T1000 (cell line): ENCODE results near the gene ITGB7.
A peak's percentile ranks its signal among the peaks of the same experiment; 100 is the strongest.

ENCODE experiments used
- DNase-seq: peaks from one replicate; lab custom pipeline; 2025; ENCODE audit warnings: mixed read lengths; lab: John Stamatoyannopoulos, UW

Gene ITGB7

DNA sequence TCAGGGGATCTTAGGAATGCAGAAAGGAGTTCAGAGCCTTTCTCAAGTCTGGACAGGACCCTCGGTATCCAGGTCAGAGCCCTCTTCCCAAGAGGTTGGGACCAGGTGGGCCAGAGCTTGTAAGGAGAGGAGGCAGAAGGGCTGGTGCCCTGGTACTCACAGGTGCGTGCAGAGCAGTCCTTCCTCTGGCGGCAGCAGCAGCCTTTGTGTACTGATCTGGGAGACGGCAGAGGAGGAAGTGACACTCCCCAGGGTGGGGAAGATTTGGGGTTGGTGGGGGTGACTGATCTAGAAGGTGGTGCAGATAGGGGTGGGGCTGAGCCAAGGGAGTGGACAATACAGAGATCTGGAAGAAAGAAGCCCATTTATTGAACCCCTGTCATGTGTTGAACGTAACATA is at the start of gene ITGB7:
Gene ITGB7, minus strand, starts transcription at position 210 of the 400 bp plus-strand sequence. CDS start 6,808 bp downstream, outside the sequence.
- DNase-seq = no peak

- DNase-seq = no peak
These were observed 48.9 kb upstream of the ITGB7 start for GRCh38 chr12:53255996-53256395.

DNA sequence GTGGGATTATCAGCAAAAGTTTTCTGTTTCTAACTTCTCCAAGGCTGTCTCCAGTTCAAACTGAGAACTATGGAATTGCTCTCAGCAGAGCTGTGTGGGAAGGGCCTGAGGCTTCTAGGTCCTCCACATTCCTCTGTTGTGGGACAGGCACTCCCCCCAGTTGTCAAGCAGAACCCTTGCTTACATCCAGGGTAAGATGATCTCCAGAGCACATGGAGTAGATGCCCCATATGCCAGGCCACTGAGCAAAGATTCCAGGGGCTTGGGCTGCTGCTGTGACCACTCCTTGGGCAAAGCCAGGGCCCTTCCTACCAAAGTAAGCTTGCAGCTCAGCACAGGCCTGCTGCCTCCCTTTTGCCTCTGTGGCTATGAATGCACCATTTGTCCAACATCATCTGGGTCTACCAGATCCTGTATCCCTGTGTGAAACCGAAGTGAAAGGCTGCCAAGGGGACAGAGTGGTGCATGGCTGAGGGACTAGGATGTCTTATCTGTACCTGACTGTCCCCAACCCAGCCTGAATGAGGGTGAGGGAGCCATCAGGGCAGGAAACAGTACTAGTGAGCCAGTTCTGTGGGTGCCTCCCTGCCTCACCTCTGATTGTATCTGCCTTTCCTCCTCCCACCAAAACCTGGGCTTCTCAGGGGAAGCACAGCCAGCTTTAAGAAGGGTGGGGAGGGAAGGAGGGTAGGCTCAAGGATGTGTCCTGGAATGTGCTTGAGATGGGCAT is 47.9 kb upstream of the ITGB7 start:
- no peak for DNase-seq

DNA sequence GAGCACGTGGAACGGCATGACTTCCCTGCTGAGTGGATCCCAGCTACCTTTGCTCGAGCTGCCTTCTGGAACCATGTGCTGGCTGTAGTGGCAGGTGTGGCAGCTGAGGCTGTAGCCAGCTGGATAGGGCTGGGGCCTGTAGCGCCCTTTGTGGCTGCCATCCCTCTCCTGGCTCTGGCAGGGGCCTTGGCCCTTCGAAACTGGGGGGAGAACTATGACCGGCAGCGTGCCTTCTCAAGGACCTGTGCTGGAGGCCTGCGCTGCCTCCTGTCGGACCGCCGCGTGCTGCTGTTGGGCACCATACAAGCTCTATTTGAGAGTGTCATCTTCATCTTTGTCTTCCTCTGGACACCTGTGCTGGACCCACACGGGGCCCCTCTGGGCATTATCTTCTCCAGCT is 46.2 kb upstream of the ITGB7 start:
- DNase-seq = no peak

DNA sequence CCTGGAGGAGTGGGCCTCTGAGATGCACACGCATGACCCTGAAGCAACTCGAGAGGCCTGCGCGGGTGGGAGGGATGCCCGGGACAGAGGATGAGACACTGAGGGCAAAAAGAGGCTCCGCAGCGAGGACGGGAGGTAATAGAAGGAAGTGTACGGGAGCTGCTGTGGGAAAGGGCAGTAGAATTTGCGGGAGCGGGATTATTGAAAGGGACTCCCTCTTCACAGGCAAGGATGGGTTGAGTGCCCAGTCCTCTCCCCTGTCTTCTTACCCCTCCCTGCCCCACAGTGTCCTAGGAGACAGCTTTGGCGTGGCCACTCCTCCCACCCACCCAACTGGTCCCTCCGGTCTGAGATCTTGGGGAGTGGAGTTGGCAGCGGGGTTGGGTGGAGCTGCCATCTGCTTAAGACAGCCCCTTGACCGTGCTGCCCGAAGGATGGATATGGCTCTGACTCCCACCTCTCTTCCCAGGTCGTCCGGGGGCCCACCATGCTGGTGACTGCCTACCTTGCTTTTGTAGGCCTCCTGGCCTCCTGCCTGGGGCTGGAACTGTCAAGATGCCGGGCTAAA is 45.4 kb upstream of the ITGB7 start:
- no peak for DNase-seq

DNA sequence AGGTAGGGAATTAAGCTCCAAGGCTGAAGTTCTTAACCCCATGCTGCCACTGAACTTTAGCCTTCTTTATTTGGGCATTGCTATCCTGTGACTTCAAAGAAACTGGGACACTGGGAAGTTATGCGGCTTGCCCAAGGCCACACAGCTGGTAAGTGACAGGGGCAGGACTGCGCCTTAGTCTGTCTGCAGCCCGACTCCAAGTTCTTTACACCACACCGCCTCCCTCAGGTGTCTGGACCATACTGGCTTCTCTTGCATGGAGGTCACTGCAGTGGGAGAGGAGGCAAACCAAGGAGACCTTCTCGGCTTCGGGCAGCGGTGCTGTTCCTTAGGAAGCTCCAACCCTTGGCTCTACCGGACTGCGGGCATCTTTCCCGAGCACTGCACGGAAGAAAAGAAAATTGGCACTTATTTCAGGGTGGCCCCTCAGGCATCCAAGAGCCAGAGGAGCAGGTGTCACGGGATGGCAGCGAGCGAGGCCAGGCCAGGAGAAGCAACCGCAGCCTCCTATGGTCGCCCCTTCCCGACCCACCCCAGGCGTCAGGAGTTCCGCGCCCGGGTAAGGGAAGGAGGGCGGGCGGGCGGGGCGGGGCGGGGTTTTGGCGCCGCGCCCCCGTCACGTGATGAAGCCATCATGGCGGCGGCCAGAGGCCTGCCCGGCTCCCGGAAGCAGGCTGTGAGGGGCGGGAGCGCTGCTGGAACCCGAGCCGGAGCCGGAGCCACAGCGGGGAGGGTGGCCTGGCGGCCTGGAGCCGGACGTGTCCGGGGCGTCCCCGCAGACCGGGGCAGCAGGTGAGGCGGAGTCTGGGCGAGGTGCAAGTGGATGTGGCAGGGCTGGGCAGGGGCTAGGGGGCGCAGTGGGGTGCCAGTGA is 44.7 kb upstream of the ITGB7 start:
- peak; percentile 79 for DNase-seq

- no peak for DNase-seq
These were observed 38.2 kb upstream of the ITGB7 start for GRCh38 chr12:53245286-53245685.

DNA sequence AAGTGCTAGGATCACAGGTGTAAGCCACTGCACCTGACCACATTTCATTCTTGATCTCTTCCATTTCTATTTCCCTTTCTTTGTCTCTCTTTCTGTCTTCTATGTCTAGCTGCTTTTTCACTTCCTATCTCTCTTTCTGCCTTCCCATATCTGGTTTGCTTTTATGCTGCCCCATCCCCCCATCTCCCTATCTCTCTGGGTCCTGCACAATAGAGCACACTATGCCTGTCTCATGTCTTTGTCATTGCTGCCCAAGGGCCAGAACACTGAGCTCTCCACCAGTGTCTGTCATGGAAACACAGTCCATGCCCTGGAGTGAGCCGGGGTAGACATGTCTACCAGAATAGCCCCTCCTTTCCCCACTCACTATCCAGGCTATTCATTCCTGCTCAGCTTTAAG is 37.3 kb upstream of the ITGB7 start:
- no peak for DNase-seq

DNA sequence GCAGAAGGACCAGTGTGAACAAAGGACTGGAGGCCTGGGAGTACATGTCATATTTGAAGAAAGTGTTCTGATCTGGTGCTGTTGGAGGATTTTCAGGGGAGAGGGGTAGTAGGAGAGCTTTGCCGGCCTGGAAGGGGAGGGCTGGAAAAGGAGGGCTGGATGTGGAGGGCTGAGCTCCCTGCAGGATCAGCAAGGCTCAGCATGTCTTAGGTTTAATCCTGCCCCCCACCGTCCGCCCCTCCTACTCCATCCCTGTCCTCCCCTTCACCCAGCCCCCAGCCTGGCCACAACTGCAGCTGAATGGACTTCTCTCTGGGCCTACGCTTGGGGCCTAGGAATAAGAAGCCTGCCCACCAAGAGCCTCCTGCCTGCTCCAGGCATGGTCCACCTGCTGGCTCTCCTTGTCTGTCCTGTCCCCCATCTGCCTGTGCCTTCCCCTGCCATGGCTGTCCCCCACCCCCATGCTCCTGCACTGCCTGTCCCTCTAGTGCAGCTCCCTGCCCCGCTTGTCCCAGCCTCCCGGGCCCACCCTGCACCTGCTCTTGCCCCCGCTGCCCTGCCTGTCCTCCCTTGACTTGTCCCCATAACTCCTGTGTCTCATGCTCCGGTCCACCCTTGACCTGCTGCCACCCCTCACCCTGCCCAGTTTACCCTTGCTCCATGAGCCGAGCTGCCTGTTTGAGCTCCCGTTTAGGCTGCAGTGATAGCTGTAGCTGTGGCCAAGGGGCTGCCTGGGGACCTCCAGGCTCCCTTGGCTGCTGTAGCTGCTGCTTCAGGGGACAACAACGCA is 34.8 kb upstream of the ITGB7 start:
- DNase-seq = no peak

DNA sequence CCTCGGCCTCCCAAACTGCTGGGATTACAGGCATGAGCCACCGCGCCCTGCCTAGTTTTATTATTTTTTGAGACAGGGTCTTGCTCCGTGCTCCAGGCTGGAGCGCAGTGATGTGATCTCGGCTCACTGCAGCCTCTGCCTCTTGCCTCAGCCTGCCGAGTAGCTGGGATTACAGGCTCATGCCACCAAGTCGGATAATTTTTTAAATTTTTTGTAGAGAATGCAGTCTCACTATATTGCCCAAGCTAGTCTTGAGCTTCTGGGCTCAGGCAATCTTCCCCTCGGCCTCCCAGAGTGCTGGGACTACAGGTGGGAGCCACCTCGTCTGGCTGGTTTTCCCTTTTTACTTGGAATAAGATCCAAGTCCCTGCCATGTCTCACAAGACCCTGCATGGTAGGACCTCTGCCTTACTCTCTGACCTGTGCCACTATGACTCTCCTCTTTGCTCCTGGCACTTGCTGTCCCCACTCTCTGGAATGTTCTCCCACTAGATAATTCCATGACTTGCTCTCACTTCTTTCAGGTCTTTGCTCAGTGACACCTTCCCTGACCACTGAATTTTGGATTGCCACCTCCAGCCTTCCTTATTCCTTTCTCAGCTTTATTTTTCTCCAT is 32.7 kb upstream of the ITGB7 start:
- DNase-seq = no peak

DNA sequence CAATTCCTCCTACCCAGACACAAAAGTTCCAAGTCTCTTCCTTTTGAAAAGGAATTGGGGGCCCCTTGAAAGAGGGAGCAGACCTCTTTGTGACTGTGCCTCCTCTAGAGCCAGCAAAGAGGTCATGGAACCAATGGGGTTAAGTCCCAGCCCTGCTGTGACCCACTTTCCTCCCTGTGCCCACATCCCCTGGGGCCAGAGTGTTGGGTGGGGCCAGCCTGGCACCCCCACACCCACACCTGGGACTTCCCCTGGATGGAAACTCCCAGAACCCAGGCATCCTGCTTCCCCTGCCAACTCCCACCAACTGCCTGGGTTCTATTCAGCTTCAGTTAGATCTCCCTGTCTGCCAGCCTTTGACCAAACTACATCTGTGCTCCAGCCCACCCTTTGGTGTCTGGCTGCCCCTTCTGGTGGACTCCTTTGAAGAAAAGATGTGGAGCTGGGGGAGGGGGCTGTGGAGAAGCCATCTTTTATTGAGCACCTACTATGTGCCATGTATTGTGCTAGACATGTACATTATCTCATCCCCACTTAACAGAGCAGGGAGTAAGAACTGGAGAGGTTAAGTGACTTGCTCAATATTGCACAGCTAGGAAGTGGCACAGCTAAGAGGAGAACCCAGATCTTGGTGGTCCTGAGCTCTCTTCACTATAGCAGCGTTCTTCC is 29.5 kb upstream of the ITGB7 start:
- no peak for DNase-seq

DNA sequence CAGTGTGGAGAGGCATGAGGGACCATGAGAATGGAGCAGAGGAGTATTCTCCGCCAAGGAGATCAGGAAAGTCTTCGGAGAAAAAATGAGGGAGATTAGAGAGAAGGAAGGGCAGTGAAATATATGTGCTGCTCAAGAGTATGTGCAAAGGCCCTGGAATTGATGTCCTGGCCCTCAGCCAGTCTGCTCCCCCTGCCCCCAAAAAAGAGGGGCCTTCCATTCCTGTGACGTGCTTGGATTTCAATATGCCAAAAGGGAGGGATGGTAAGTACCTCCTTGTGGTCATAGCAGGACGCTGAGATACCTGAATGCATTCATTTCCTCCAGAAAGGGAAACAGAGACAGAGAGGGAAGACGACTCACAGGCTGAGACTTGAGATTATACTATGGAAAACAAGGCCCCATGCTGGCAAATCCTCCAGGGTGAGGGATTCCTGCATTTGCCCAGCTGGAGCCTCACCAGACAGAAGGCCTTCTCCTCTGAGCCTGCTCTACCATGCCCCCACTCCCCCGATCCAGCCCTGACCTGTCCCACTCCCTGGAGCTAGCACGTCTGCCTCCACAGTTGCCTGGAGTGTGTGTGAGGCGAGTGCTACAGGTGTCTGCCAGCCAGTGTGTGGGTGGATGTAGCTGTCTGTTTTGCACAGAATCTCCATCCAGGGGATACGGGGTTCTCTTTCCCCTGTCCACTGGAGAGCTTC is 28.8 kb upstream of the ITGB7 start:
- no peak for DNase-seq

- DNase-seq = no peak
These were observed 28.1 kb upstream of the ITGB7 start for GRCh38 chr12:53235164-53235563.

DNA sequence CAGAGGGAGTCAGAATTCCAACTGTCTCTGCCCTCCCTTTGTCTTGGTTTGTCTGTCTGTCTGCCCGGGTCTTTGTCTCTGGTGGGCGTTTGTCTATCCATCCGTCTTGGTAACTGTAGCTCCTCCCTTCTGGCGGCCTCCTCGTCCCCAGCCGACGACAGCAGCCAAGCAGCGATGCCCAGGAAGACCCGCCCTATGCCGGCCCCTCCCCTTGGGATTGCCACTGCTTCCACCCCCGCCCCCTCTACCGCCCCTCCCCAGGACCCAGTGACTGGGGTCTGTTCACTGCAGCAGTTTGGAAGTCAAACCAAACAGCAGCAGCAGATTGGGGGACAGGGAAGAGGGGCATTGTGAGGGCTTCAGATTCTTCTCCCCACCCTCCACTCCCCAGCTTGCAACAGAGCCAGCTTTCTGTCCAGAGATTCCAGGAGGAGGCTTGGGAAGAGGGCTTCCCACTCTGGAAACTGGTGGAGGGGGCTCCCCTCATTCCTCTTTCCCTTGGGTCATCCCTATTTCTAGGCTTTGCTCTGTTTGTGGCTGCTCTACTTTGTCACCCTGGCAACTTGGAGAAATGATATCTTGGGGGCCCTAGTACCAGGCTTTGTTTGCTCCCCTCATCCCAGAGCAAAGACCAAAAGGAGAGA is 27.3 kb upstream of the ITGB7 start:
- no peak for DNase-seq

GRCh38 chr12:53233671-53234121 is 26.6 kb upstream of the ITGB7 start:
- DNase-seq = no peak

DNA sequence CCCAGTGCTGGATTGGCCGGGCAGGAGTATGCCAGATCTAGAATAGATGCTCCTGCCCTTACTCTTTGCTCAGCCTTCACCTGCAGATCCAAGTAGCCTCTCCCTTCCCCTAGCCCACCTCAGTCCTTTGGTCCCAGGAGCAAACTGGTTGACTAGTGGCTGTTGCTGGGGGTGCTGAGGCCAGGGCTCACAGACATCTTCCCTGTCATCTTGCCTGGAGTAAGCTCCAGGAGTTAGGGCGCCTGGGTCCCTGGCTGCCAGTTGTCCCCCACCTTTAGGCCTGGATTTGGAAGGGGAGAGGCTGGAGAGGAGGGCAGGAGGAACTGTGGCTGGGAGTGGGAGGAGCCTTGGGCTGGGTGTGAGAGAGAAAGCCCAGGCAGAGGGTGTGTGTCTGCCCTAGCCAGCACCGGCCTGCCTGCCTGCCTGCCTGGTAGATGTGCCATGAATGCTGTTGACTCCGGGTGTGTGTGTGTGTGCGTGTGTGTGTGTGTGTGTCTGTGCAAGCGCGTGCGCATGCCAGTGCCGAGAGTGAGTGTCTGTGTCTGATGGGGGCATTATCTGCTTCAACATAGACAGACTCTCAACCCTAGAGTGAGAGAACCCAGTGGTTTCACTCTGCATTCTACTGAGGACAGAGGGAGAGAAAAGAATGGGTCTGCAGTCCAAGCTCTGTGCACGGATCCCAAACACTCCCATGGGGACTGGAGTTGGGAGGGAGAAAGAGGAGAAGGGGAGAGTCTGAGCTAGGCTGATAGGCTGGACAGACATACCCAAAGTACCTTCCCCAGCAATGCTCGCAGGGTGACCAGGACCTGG is 25.8 kb upstream of the ITGB7 start:
- no peak for DNase-seq

DNA sequence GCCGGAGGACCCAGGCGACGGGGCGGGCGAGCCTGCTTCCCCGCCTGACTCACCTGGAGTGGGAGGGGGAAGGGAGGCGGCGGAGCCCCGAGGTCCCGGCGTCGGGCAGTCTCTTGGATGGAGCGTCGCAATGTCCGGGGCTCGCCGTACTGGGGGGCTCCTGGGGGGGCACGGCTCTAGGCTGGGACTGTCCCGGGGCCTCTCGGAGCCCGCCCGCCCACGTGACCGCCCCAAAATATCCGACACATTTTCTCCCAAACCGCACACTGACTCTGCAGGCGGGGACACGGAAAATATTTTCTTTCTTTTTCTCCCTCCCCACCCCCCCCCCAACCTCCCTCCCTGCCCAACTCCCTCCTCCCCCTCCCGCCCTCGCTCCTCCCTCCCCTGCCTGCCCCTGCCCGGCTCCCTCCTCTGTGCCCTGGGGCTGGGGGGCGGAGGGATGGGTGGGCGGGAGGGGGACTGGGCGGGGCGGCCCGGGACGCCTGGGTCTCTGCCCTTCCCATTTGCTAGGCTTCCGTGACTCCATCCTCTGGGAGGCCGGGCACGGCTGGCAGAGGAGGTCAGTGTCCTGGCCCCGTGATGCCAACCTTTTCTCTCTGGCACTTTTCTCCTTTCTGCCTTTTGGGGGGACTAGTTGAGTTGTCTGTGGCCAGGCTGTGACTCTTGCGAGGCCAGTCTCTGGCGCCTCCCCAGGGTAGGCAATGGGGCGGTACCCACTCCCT is 25.0 kb upstream of the ITGB7 start, which contains the start of gene RARG:
Gene RARG, minus strand, starts transcription at position 289 of the 725 bp plus-strand sequence. CDS start 4,664 bp downstream, outside the sequence.
- peak; percentile 68 for DNase-seq

GRCh38 chr12:53231671-53231920 is 24.5 kb upstream of the ITGB7 start:
- DNase-seq = no peak
